Measurements from ENCODE around the gene MYDGF.

DNA sequence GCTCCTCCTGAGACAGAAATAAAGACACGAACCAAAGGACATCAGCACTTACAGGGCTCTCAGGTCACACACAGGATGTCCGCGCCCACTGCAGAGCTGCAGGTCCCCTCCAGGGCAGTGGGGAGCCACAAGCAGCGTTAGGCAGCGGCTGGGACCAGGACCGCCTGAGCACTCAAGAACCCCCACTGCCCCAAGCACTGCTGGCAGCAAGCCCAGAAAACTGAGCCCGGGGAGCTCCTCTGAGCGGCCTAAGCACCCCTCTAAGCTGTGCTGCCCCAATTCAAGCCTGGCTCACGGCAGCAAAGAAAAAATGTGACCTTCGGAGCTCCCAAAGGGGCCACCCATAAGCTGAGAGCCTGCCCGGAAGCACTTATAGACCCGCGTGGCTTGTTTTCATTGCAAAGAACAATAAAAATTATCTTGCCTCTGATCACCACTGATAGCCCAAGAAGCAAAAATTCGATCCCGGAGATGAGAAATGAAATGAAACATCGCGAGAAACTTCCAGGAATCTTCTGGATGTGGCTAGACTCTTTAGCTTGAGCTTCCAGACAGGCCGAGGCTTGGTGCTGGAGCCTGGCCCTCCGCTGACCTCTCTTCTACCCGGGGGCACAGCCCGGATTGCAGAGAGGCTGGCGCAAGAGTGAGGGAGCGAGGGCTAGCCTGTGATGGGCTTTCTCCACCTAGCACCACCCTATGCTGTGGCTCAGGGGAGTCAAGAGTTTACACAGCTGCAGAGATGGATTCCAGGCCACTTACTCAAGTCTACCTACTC, 47.2 kb upstream of the MYDGF start:
- TF ChIP-seq, protein P1, sequence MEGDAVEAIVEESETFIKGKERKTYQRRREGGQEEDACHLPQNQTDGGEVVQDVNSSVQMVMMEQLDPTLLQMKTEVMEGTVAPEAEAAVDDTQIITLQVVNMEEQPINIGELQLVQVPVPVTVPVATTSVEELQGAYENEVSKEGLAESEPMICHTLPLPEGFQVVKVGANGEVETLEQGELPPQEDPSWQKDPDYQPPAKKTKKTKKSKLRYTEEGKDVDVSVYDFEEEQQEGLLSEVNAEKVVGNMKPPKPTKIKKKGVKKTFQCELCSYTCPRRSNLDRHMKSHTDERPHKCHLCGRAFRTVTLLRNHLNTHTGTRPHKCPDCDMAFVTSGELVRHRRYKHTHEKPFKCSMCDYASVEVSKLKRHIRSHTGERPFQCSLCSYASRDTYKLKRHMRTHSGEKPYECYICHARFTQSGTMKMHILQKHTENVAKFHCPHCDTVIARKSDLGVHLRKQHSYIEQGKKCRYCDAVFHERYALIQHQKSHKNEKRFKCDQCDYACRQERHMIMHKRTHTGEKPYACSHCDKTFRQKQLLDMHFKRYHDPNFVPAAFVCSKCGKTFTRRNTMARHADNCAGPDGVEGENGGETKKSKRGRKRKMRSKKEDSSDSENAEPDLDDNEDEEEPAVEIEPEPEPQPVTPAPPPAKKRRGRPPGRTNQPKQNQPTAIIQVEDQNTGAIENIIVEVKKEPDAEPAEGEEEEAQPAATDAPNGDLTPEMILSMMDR (IDR thresholded peaks at IDR 0.05), result no peak
- no peak for TF ChIP-seq POLR2A (IDR thresholded peaks at IDR 0.05)

Data from adrenal gland (tissue), 5 donors.